ENCODE measurements around the gene TUBE1.
"Not testable (repeated sequence)": the region's sequence is repeated elsewhere in the genome, so short reads cannot be mapped to it uniquely, and the experiment has no call there.

TUBE1 gene

GRCh38 chr6:112087136-112087911 lies at the start of gene TUBE1, which contains the start of gene FAM229B:
TSS of gene TUBE1 (minus strand) at chr6:112087482. CDS start at chr6:112087434, 48 bp downstream.
TSS of gene FAM229B (plus strand) at chr6:112087591. CDS start at chr6:112099284, 11,693 bp downstream.
- peak; percentile 88 for DNase-seq

DNA sequence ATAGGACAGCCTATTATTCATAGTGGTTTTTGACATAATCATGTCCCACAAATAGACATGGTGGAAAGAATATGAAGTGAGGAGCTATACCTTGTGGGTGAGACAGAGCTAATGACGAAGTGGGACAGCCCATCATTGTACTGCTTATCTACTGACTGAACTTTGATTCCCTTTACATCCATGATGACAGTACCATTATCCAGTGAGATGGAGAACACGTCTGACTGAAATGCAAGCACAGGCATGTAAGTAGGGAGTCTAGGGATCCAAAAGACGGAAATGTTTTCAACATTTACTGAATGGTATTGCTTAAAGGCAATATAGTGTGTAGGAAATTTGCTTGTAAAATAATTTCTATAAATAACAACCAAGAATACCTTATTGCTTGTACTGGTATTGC lies 43.6 kb upstream of the TUBE1 start:
- no peak for DNase-seq

- DNase-seq, result no peak
Measured at GRCh38 chr6:112128208-112128607, 40.9 kb upstream of the TUBE1 start.

DNA sequence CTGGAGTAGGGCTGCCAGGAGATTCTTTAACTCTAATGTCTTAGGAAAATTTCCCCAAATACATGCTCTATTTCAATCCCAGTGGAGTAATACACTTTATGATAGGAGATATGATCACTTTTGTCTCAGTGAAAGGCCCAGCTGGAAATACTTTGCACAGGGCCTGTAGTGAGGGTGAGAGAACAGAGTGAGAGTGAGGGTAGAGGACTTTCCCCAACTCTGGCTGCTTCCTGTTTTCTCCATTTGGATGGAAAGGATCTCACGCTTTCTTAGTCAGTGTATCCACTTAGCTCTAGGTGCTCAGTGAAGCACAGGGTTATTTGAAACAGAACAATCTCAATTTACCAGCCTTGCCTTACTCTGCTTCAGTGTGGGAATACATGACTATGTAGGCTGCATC lies 36.7 kb upstream of the TUBE1 start:
- no peak for DNase-seq

DNA sequence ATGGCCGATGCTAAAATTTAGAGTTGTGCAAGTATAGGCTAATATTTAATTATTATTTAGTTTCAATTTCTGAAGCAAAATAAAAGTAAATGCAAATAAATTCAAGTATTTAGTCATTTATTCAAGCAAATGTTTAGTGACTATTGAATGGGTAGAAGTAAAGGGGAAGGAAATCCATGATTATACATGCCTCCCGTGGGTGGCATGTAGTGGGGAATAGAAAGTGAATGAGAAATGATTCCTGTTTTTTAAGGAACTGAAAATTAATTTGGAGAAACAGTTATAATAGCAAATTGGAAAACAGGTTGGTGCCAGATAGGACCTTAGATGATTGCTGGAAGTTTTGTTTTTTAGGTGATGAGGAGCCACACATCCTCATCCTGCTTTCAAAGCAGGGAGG lies 35.5 kb upstream of the TUBE1 start:
- DNase-seq, result no peak

GRCh38 chr6:112118034-112118433 lies 30.8 kb upstream of the TUBE1 start:
- no peak for DNase-seq

- no peak for DNase-seq
Measured at GRCh38 chr6:112117554-112117953, 30.3 kb upstream of the TUBE1 start.

GRCh38 chr6:112116221-112116620 lies 28.9 kb upstream of the TUBE1 start:
- DNase-seq, result no peak

DNA sequence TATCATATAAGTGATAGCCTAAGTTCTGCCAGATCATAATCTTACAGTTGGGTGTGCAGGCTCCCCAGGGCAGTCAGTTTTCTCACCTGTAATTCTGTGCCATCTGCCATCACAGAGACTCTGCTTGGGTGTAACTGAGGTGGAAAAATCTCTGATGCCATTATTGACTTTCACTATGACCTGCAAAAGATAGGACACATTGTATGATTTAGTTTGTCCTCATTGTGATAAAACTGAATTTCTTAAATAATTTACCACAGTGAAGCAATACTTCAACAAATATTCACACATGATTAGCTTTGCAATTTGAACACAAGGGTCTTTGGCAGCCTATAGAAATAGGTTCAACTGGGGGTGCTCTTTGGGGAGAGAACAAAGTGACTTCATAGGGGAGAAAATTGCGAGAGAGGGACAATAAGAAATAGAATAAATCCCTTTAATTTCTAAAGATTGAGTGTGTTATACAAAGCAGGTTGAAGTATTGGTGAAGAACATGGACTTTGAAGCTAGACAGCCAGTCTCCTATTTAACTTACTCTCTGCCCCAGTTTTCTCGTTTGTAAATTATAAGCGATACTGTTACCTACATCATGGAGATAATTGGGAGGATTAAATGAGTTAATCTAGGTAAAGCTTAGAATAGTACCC lies 27.4 kb upstream of the TUBE1 start:
- no peak for DNase-seq

GRCh38 chr6:112113918-112114317 lies 26.6 kb upstream of the TUBE1 start:
- no peak for DNase-seq

- no peak for DNase-seq
Measured at GRCh38 chr6:112113431-112113830, 26.1 kb upstream of the TUBE1 start.

DNA sequence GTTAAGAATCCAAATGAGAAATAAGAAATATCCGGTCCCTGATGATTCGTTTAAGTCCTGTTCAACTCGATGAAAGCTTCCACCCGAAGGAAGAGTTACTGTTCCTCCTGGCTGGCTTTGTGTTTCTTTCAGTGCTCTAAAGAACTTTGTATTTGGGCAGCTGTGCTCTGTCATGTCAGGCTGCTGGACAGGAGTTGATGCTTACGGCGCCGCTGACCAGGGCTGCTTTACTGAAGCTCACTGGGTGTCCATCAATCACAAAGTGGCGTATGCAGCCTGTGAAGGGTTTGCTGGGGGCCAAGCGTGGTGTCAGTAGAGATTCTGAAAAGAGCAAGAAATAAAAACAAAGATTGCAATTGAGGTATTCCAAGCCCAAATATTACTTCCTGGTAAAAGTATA lies 22.0 kb upstream of the TUBE1 start:
- no peak for DNase-seq

DNA sequence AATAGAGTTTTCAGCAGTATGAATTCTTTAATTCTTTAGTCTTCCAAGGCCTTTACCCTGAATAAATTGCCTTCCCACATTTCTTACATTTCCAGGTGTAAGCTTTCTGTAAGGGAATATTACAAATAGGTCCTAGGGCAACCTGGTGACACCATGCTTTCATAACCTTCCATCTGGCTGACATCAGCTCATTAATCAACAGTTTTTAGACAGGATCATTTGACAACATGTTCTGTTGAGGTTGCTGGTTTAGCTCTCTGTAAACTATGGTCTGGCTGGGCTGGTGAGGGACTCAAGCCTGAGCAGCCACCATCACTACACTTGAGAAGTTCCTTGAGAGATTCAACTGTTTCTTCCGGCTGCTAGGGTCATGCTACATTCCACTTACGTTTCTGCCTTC lies 19.3 kb upstream of the TUBE1 start:
- no peak for DNase-seq

- DNase-seq, result not testable (repeated sequence)
Measured at GRCh38 chr6:112106026-112106425, 18.7 kb upstream of the TUBE1 start.

GRCh38 chr6:112100561-112100960 lies 13.3 kb upstream of the TUBE1 start:
- no peak for DNase-seq

DNA sequence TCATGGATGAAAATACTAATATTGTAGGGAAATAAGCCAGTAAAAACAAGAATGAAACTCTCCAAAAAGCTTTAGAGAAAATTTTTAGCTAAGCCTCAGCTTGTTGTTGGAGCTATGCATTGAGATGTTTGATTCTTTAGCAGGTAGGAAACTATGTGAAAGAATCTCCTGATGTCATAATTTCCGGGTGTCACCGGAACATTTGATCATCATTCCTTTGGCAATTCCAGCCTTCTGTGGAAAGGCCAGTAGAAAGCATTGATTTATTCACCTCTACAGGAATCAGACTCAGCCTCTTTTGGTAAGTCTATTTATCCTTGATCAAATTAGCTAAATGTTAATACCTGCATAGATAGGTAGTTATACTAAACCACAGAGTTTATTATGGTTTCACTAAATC lies 9.6 kb upstream of the TUBE1 start:
- no peak for DNase-seq

- DNase-seq, result no peak
Measured at GRCh38 chr6:112087916-112088315, 634 bp upstream of the TUBE1 start.

DNA sequence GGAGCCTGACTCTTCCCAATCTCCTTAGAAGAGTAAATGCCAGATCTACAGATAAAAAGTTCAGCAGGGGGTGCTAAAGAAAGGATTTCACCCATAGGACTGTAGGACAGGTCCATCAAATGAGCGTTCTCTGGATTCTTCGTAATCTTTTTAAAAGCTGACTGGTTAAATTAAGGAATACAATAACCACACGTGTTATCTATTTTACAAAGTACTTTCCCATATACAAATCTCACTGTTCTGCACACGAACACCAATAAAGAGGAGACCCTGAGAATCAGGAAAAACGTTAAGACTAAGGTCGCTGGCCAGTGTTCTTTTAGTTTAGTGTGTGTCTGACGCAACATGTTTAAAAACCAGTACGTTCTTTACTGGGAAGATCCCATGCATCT lies 542 bp downstream of the TUBE1 start:
- no peak for DNase-seq

DNA sequence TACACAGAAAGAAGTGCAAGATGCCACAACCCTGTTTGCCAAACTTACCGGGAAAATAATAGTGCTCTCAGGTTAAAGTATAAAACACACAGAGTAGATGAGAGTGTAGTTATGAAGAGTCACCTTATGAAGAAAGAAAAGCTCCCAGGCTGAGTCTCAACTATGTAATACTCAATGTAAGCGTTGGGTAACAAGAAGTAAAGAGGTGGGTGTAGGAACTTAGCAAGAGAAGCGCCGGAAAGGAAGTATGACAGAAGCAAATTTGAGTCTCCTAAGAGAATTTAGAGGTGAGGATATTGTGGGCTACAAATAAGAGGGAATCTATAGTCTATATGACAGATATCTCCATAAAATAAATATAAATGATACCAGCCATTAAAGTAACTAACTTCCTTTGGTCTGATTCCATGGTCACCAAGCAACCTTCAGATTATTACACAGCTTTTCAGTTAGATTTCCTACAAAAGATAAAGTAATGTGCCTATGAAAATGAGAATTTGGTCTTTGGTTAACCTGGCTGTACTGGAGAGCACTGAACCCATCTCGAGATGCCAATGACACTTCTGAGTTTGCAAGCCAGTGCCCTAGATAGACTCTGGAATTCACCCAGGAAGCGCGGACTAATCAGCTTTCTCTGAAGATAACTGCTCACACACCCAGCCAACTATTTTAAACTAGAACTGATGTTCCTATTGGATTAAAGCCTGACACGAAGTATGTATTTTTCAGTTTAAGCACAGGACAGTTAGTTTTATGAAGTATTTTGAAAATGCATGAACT lies 1.8 kb downstream of the TUBE1 start:
- DNase-seq, result no peak

GRCh38 chr6:112081569-112081968 lies 5.7 kb downstream of the TUBE1 start:
- no peak for DNase-seq

- no peak for DNase-seq
Measured at GRCh38 chr6:112066606-112067005, 20.7 kb downstream of the TUBE1 start.

- no peak for DNase-seq
Measured at GRCh38 chr6:112065426-112065986, 21.8 kb downstream of the TUBE1 start.

- no peak for DNase-seq
Measured at GRCh38 chr6:112062966-112063365, 24.3 kb downstream of the TUBE1 start.
